Activated CD4-positive, alpha-beta T cell treated with anti-CD3 and anti-CD28 coated beads, Interleukin-2, amount 50 U/mL, for 24 hours (primary cell): ENCODE data around the gene IGSF9.
"Not testable (repeated sequence)": the region's sequence is repeated elsewhere in the genome, so short reads cannot be mapped to it uniquely, and the experiment has no call there.

Source experiments
- DNase-seq, 2 donors: peaks; one replicate each; pipeline ENCODE4 v3.0.0-alpha.2; 2020; ENCODE audit warnings: low read depth in 1 of 2, low spot score in 1 of 2

IGSF9 gene

GRCh38 chr1:159900755-159901360 lies 44.6 kb downstream of the IGSF9 start:
- DNase-seq: no peak

DNA sequence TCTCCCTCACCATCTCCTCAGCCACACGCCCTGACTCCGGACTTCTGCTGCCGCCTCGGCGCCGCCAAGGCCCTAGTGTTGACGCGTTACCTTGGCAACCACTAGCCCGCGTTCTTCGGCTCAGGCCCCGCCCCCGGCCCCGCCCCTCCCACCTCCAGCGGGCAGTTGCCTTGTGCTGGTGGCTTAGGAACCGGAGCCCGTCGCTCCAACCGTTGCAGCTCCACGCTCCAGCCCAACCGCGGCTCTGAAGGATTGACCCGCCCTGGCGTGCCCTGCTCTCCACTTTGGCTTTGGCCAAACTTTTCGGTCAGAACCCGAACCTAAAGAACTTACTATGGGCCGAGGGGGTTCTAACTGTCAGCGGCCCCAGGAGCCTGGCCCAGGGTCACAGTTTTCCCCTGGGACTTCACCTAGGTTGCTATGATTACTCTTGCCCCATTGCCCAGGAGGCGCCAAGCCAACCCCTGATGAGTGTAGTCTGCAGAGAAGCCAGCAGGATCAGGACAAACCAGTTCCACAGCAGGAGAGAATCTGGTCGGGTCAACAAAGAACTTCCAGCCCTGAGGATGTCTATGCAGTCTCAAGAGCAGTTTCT lies 45.2 kb downstream of the IGSF9 start, which contains the start of gene CFAP45:
TSS of gene CFAP45 (minus strand) at position 80 of the 595 bp plus-strand sequence. CDS start at position 13, 67 bp downstream.
- DNase-seq: no peak

GRCh38 chr1:159899634-159900033 lies 45.8 kb downstream of the IGSF9 start:
- DNase-seq: not testable (repeated sequence)

DNA sequence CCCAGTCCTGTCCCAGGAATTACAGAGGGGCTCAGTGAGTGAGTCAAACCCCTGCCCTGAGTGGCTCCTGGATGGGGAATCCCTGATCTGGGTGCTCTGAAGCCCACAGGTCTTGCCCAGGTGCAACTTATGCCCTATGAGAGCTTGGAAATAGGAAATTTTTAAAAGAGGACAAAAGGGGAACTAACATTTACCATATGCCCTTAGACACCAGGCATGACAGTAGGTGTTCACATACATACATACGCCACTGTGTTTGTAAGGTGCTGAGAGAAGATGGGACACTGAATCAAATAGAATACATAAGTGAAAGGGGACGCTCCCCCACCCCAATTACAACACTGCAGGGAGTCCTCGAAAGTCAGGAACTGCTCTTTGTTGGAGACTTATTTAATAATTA lies 46.9 kb downstream of the IGSF9 start:
- DNase-seq: no peak

DNA sequence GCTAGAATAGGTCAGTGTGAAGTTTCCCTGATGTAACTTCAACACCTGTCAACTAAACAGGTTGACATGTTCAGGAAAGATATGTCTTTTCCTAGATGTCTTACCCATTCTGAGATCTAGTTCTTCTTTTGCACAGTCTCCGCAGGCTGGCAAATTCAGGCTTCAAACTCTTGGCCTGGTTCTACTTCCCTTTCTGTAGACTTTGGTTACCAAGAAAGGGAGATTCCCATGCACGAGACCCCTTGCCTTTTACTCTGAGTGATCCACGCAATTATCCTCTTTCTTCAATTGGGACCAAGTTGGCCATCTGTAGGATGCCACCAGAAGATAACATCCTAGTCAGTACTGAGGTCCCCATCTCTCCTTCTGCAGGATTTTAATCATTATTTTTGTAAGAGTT lies 47.5 kb downstream of the IGSF9 start:
- DNase-seq: no peak

- no peak for DNase-seq
Measured at GRCh38 chr1:159896546-159896930, 48.9 kb downstream of the IGSF9 start.

DNA sequence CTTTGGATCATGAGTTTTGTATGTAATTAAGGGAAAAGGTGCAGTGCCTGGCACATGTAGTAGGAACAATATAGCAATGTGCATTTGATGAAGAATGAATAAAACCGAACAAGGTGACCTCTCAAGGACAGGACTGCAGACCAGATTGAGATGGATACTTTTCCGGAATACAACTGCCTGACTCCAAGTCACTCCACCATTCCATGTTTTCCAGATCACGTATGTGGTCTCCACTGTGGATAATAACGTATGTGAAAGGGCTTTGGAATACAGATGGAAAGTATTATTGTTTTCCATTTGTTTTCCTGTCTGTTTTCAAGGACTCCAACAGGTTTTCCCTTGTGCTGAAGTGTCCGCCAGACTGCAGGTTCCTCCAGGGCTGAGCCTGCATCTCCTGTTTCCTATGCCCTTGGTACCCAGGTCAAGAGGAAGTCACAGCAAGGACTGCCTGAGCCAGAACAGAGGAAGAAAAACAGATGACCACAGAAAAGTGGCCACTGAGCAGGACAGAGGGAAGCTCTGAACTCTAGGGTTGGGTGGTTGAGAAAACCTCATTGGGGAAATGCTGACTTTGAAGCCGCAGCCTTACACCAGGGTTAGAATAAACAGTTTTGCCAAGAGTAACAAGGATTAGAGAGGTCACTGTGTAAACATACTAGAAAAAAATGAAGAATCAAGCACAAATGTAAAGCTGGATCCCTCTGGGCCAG lies 49.4 kb downstream of the IGSF9 start:
- no peak for DNase-seq

GRCh38 chr1:159895286-159895685 lies 50.1 kb downstream of the IGSF9 start:
- no peak for DNase-seq

DNA sequence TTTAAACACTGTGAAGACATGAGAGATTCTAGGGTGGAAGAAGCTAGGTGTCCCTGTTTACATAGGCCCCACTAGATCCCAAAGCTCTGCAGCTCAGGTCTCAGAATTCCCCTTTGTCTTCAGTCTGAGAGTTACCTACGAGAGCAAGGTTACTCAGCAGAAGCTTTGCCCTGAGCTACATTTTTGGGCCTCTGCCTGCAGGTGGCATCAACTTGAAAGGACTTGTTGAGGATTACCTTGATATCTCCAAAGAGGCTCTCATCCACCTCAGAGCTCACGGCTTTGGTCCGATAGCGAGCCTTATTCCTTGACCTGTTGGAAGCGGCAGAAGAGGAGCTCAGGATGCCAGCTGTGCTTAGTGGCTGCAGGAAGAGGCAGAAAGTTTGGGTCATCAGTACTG lies 52.5 kb downstream of the IGSF9 start:
- DNase-seq: no peak

- DNase-seq: peak; percentile 53 to 64
Measured at GRCh38 chr1:159891275-159892157, 53.9 kb downstream of the IGSF9 start.

DNA sequence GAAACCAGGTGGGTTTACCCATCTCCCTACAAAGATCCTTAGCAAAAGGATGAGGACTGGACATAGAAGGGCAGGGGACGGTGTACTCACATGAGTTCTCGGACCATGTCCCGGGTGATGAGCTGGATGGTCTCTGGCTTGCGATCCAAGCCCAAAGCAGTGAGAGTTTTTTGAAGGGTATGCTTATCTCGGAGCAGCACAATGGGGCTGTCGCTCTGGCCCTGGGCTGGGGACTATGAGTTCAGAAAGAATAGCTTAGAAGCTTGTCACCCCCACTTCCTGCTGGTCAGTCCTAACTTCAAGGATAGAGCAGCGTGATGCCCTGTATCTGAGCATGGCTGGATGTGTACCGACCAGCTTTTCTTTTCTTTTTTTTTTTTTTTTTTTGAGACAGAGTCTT lies 55.0 kb downstream of the IGSF9 start:
- no peak for DNase-seq

DNA sequence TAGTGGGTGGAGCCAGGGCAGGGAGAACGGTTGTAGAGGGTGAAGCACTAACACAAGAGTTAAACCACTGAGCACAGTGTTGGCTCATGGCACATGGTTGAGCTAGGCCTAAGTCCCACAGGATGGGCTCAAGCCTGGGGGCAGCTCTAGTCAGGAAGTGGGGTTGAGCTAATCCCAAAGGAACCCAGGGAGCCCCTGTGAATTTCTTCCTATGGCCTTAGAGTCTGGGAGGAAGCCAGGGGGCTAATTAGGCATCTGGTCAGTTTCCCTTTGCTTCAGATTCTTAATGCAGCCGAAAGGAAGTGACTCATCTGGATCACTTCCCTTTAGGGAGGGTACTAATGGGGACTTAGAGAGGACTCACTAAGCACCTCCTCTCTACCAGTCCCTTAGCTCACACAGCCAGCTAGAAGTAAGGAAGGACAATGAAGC lies 55.6 kb downstream of the IGSF9 start:
- no peak for DNase-seq

DNA sequence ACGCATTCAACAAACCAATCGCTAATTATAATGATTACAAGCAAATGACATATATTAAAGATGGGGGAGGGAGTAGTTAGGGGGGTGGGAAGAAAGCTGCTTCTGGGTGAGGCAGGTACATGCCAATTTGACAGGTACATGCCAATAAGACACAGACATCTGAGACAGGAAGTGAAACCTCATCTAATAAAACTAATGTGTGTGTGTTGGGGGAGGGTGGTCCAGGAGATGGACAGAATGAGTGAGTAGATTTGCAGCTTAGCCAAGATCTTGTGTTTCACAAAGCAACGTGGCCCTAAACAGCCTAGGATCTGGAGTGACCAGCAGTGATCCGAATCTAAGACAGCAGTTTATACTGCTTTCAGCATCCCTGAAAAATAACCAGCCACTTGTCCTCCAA lies 56.2 kb downstream of the IGSF9 start:
- DNase-seq: no peak

- no peak for DNase-seq
Measured at GRCh38 chr1:159884296-159884695, 61.1 kb downstream of the IGSF9 start.

GRCh38 chr1:159883134-159883533 lies 62.3 kb downstream of the IGSF9 start:
- DNase-seq: no peak

GRCh38 chr1:159882527-159882862 lies 62.9 kb downstream of the IGSF9 start:
- no peak for DNase-seq

GRCh38 chr1:159881622-159882526 lies 63.5 kb downstream of the IGSF9 start:
- no peak for DNase-seq

- no peak for DNase-seq
Measured at GRCh38 chr1:159880430-159880829, 65.0 kb downstream of the IGSF9 start.

DNA sequence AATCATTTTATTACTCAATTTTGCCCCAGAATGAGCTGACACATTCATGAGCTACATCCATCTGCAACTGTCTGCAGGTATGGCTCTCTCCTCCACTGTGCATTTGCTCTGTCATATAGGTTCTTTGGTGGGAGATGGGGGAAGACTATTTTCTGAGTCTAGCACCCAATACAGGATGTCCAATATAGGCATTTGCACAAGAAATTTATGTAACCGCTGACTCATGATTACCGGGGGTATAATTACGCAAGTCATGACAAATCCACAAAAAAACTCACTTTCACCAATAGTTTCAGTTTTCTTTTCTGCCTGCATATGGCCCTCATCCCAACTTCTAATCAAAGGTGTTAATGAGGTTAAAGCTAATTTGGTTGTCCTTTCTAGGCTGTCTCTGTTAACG lies 65.4 kb downstream of the IGSF9 start:
- no peak for DNase-seq

DNA sequence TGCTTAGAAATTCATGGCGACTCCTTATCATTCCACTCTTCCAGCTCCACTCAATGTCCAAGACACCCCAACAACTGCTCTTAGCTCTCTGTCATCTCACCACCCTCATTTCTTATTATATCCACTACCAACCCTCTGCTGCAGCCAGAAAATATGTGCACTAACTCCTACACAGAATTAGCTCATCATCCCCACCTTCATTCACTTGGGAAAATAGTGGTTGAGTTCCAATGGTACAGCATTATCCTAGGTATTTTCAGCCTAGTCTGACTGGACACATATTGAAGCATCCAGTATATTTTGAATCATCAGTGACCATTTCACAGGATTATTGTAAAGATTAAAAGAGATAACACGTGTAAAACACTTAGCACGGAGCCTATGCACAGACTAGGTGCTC lies 66.3 kb downstream of the IGSF9 start:
- no peak for DNase-seq
